NCI-H526 treated with DMSO at 0.1 percent for 48 hours (cell line): ENCODE results near the gene ATF7IP2.
"Not testable (repeated sequence)": the region's sequence is repeated elsewhere in the genome, so short reads cannot be mapped to it uniquely, and the experiment has no call there.

Experiments used
- DNase-seq: peaks from one replicate; lab custom pipeline; 2025; lab: John Stamatoyannopoulos, UW

The ATF7IP2 gene

DNA sequence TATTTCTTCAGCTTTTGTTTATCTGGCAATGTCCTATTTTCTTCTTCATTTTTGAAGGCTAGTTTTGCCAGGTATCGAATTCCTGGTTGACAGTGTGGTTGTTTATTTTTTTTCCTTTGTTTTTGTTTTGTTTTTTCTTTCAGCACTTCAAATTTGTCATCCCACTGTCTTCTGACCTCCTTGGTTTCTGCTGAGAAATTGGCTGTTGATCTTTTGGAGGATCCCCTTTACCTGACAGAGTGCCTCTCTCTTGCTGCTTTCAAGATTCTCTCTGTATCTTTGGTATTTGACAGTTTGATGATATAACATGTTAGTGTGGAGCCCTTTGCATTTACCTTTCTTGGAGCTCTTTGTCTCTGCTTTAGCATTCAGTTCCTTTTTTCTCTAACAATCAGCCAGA lies 9.6 kb upstream of the ATF7IP2 start:
- no peak for DNase-seq

DNA sequence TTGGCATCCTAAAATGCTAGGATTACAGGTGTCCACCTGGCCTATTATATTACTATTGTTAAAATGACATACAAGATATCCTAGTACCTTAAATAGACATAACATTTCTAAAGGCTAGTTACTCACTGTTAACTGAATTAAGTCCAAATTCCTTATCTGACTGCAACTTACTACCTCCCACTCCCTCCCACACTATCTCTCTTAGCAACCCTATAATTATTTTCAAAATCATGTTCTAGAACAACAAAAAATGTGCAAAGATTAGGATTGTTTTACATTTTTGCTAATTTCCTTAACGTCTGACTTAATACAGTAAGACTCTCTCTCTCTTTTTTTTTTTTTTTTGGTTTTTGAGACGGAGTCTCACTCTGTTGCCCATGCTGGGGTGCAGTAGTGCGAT lies 2.2 kb upstream of the ATF7IP2 start:
- DNase-seq: no peak

DNA sequence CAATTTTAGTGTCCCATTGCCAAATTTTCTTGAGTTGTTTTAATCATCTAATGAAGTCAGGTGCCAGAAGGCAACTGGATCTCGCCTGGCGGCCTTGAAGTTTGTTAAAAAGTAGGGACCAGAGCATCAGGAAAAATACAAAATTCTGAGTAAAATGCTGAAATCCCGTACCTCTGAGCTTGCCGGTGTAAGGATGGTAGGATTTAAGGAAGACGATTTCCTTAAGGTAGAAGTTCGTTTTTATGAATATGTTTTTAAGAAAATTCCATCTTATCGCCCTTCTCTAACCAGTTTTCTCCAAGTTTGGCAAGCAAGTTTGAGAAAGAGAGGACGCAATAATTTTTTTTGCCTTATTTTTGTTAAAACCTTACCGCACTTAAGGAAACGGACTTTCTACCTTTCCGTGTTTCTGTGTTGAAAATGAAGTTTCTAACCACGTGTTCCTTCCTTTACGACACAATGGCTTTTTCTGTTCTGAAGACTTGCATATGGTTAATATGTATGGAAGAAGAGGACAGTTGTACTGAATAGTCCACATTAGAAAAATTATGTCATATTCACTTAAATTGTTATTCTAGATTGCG lies 748 bp downstream of the ATF7IP2 start:
- DNase-seq: no peak

DNA sequence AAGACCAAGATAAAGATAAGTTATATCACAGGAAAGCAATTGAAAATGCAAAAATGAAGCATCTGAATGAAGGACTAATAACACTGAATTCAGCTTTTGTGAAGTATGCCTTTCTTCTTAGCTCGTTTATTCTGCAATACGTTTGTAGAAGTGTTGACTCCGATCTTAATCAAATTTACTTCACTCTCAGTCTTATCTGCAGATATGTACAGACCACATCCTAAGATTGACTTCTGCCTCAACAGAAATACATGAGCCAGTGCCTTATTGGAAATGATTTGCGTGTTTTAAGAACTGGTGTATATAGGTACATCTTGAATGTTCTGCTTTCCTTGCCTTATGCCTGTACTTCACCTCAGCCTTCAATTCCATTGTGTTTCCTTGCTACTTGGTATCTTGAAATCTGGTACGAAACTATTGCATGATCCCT lies 1.3 kb downstream of the ATF7IP2 start:
- no peak for DNase-seq

DNA sequence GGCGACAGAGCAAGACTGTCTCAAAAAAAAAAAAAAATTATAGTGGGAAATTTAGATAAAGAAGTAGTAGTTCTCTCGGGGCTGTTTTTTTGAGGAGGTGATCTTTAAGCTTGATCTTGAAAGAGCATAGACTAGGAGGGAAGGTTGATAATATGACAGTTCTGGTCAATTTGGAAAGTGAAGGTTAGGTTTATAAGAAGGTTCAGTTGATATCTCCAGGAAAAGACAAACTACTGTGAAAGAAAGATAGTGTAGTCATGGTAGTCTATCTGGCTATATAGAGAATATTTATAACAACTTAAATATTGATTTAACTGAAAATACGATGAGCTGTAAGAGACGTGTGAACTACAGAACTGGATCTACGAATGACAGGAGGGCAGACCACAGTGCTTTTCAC lies 3.1 kb downstream of the ATF7IP2 start:
- no peak for DNase-seq

DNA sequence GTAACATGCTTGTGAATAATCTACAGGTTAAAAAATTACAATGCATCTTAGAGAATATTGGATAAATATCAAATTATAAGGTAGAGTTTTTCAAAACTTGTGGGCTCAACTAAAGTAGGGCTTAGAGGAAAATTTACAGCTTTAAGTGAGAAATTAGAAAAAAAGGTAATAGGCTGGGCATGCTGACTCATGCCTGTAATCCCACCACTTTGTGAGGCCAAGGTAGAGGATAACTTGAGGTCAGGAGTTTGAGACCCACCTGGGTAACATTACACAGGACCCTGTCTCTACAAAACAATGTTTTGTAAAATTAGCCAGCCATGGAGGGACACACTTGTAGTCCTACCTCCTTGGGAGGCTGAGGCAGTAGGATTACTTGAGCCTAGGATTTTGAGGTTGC lies 4.5 kb downstream of the ATF7IP2 start:
- no peak for DNase-seq

DNA sequence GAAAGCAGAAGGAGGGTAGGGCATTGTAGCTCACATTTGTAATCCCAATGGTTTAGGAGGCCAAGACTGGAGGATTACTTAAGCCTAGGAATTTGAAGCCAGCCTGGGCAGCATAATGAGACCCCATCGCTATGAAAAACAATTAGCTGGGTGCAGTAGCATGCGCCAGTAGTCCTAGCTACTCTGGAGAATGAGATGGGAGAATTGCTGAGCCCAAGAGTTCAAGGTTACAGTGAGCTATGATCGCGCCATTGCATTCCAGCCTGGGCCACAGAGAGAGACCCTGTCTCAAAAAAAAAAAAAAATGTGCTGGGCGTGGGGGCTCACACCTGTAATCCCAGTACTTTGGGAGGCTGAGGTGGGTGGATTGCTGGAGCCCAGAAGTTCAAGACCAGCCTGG lies 5.0 kb downstream of the ATF7IP2 start:
- DNase-seq: no peak

DNA sequence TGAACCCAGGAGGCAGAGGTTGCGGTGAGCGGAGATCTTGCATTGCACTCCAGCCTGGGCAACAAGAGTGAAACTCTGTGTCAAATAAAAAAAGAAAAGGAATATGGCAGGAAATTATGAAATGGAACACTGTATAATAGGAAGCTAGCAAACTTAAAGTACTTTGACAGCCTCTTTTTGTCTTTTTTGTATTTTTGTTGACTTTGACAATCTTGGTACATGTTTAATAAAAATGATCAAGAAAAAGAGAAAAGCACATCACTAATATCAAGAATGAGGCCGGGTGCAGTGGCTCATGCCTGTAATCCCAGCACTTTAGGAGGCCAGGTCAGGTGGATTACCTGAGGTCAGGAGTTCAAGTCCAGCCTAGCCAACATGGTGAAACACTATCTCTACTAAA lies 5.5 kb downstream of the ATF7IP2 start:
- no peak for DNase-seq

DNA sequence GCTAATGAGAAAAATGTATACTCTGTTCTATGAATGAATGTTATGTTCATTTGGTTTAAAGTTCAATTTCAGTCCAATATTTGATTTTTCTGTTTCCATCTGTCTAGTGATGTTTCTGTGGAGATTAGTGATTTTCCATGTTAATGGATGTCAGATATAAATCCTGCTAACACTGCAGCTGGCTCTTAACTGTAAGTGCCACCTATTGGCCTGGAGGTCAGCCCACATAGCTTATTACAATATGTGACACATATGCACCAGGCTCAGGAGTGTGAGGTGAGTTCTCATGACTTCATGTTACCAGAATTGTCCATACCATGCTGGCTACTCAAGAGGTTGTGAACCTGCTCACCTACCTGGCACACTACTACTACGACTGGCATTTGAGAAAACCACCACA lies 17.1 kb downstream of the ATF7IP2 start:
- DNase-seq: no peak

DNA sequence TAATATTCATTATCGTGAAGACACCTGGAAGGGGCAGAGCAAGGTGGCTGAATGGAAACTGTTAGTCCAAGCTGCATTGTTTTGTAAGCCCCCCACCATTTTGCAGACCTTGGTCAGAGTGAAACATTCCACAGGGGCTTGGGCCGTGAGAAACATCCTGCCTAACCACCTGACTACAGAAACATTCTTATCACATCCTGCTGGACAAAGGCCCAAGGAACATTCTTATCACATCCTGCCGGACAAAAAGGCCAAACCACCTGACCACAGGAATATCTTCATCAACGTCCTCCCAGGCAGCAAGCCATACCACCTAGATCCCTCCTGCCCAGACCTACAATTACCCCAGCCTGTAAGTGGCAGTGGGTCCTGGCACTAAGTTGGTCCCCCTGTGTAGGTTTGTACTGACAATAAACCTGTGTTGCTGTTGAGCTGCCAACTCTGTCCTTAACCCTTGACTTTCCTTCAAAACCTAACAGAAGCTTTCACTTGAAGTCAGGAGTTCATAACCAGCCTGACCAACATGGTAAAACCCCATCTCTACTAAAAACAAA lies 19.6 kb downstream of the ATF7IP2 start:
- no peak for DNase-seq

DNA sequence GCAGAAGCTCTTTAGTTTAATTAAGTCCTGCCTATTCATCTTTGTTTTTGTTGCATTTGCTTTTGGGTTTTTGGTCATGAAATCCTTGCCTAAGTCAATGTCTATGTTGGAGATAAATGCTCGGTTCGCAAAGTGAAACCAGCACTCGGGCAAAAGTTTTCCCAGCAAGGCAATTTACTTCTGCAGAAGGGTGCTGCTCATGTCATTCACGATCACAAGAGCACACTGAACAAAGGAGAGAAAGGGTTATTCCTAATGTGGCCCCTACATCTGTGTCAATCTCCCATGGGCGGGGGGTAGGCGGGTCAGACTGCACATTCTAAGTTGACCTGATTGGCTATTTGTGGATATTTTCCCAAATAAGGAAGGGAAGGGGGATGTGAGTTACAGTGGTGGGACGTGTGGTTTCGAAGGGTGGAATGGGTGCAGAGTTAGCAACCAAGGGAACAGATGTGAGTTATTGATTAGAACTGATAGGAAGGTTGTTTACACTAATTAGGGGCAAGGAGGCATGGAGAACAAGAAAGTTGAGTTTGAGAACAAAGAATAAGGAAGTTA lies 23.0 kb downstream of the ATF7IP2 start:
- no peak for DNase-seq

DNA sequence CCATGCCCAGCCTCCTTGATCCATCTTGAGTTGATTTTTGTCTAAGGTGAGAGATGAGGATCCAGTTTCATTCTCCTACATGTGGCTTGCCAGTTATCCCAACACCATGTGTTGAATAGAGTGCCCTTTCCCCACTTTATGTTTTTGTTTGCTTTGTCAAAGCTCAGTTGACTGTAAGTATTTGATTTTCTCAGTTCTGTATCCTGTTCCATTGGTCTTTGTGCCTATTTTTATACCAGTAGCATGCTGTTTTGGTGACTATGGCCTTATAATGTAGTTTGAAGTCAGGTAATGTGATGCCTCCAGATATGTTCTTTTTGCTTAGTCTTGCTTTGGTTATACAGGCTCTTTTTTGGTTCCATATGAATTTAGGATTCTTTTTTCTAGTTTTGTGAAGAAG lies 23.9 kb downstream of the ATF7IP2 start:
- DNase-seq: not testable (repeated sequence)

DNA sequence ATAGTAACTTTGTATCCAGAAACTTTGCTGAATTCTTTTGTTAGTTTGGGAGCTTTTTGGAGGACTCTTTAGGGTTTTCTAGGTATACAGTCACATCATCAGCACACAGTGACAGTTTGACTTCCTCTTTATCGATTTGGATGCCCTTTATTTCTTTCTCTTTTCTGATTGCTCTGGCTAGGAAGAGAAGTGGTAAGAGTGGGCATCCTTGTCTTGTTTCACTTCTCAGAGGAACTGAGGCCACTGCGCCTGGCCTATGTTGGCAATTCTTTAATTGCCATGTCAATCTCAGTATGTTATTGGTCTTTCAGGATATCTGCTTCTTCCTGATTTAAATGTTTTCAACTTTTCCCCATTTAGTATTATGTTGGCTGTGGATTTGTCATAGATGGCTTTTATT lies 24.6 kb downstream of the ATF7IP2 start:
- DNase-seq: no peak

DNA sequence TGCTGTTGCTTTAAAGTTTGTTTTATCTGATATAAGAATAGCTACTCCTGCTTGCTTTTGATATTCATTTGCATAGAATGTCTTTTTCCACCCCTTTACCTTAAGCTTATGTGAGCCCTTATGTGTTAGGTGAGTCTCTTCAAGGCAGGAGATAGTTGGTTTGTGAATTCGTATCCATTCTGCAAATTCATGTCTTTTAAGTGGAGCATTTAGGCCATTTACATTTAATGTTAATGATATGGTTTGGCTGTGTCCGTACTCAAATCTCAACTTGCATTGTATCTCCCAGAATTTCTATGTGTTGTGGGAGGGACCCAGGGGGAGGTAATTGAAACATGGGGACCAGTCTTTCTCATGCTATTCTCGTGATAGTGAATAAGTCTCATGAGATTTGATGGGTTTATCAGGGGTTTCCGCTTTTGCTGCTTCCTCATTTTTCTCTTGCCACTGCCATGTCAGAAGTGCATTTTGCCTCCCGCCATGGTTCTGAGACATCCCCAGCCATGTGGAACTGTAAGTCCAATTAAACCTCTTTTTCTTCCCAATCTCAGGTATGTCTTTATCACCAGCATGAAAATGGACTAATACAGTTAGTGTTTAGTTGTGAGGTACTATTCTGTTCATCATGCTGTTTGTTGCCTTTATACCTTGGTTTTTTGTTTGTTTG lies 27.2 kb downstream of the ATF7IP2 start:
- no peak for DNase-seq

DNA sequence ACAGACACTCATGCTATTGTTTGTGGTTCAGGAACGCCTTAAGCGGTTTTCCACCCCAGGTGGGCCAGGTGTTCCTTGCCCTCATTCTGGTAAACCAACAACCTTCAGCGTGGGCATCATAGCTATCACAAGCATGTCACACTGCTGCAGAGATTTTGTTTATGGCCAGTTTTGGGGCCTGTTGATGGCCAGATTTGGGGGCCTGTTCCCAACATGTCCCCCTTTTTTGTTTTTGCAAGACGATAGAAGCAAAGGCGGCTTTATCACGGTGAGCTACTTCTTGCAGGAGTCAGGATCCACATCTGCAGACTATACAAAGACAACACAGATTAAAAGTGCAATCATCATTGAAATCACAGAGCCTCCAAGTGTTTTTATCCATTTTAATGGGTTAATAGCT lies 32.3 kb downstream of the ATF7IP2 start:
- DNase-seq: not testable (repeated sequence)

DNA sequence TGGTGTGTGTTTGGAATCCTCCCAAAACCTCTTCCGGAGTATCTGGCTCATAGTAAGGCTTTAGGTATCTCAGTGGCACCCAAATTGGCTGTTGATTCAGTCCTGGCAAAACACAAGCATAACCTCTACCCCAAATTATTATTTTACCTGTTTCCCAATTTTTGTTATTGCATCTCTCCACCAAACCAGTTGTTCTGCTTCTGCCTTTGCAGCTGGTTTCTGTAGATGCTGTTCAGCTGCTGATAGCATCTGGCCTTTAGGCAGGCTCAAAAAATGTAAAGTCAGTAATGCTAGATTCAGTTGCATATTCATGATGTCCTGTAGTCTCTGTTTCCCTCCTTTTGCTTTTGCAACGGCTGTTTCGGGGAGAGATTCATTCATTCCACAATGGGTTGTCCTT lies 33.8 kb downstream of the ATF7IP2 start:
- no peak for DNase-seq

DNA sequence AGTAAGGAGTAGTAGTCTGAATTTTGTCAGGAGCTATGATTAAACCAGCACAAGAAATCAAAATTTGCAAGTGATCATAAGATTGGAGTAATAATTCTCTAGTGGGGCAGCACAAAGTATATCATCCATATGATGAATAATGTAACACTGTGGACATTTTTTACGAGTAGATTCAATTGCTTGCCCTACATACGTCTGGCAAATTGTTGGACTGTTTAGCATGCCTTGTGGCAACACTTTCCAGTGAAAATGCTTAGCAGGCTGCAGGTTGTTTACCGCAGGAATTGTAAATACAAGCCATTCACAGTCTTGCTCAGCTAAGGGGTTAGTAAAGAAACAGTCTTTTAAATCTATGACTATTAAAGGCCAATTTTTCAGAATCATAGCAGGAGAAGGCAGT lies 35.7 kb downstream of the ATF7IP2 start:
- DNase-seq: no peak

DNA sequence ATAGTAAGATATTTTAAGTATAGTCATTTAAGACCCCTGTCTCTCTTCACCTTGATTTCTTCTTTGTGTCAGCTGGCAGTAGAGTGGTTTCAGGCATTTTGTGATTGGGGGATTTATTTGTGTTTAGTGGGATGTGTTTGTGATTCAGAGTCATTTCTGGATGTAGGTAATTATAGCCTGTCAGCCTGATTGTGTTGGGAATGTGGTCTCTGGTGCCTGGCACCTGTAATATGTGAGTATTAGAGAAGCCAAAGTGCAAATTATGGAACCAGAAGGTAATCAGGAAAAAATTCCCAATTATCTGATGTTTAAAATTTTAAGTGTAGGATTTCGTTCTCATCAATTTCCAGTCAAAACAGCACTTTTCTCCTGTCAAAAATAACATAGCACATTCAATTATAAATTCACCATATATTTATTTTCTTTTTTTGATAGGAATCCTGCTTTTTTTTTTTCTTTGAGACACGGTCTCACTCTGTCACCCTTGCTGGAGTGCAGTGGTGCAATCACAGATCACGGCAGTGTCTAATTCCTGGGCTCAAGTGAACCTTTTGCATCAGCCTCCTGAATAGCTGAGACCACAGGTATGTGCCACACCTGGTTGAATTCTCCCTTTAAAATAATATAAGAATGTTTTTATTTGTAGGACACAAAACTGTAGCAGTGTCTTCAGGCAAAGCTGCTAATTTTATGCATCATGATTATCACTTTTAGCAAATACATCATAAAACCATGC lies 42.7 kb downstream of the ATF7IP2 start:
- no peak for DNase-seq

DNA sequence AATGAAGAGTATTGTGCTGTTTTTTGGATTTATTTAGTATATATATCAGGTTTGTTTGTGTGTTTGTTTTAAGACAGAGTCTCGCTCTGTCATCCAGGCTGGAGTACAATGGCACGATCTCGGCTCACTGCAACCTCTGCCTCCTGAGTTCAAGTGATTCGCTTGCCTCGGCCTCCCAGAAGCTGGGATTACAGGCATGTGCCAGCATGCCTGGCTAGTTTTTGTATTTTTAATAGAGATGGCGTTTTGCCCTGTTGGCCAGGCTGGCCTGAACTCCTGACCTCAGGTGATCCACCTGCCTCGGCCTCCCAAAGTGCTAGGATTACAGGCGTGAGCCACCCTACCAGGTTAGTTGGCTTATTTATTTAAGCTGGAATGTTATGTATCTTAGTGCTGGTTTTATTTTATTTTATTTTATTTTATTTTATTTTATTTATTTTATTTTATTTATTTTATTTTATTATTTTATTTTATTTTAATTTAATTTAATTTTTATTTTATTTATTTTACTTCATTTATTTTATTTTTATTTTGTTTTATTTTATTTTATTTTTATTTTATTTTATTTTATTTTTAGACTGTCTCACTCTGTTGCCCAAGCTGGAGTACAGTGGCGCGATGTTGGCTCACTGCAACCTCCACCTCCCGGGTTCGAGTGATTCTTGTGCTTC lies 43.6 kb downstream of the ATF7IP2 start:
- not testable (repeated sequence) for DNase-seq

DNA sequence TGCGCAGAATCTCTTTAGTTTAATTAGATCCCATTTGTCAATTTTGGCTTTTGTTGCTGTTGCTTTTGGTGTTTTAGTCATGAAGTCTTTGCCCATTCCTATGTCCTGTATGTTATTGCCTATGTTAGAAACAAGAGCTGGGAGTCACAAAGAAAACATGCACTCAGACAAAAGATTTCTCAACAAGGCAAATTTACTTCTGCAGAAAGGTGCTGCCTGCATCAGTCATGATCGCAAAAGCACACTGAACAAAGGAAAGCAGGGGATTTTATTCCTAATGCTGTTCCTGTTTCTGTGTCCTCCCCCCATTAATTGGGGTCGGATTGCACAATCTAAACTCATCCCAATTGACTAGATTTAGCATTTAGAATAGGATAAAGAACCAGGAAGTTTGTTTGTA lies 55.9 kb downstream of the ATF7IP2 start:
- no peak for DNase-seq

DNA sequence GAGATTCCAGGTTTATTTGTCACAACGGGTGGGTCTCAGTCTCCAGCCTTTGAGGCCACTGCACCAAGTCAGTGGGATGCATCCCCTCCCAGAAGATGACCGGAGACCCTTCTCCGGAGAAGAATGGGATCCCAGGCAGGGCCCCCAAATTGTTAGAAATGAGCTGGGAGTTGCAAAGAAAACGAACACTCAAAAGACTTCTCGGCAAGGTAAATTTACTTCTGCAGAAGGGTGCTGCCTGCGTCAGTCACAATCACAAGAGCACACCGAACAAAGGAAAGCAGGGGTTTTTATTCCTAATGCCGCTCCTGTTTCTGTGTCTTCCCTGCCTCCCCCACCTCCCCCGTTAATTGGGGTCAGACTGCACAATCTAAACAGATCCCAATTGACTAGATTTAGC lies 61.4 kb downstream of the ATF7IP2 start:
- DNase-seq: no peak
